PC-3 (cell line): ENCODE results near the gene LMO7.

Source experiments
- CTCF ChIP-seq: fragments of 300-600 bp; sonication (generic); conservative IDR thresholded peaks from 2 replicates; pipeline ENCODE4 v1.5.1; 2017; ENCODE audit warnings: antibody characterized with exemption, low read depth, mild to moderate bottlenecking, low read length
- EZH2phosphoT487 ChIP-seq: fragments of 300-600 bp; sonication (generic); IDR thresholded peaks from 2 replicates; pipeline ENCODE4 v1.6.1; 2018; ENCODE audit warnings: mild to moderate bottlenecking, antibody characterized with exemption, low read length, borderline replicate concordance

DNA sequence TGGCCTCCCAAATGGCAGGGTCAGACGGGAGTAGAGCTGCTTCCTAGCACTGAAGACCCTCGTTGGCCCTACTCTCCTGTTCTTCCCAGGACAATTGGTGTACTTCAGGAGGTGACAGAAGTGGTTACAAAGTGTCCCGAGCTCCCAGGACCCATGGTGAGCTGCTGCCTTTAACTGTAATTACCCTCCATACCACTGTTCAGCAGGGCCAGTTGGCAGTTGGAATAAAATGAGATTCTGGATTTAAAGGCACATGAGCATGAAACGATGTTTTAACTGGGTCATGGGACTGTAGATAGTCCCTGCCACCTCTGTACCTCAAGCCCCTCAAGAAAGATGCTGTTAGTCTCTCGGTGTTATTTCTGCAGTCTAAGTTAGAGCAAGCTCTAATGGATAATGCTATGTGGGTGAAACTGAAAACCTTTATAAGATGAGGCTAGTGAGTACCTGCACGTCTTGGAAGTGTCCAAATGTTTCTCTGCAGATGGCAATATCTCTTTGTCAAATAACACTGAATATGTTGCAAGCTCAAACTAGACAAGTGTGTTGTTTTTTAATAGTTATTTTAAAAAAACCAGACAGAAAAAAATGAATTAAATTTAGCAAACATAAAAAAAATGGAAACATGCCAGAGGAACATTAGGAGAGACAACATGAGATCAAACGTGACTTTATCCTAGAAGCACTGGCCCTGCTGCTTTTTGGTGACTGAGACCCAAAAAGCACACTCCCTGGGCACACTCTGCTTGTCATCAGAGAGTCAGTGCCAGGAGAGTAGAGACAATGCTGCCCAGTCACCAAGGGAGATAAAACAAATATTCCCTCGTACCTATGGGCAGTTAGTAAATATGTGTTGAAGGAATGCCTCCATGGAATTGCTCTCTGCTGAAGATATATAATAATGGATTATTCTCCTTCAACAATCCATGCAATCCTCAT lies 266.3 kb downstream of the LMO7 start:
- TF ChIP-seq CTCF (no peak), EZH2phosphoT487 (no peak)
